ENCODE data around the gene XIST. TPM values are rescaled to one million over a fixed set of nuclear protein-coding genes. Genes with fewer than 3 reads are reported as not detected.

The XIST gene
- total and polyA plus RNA-seq, 2 experiments from 2014 or later = not detected

DNA sequence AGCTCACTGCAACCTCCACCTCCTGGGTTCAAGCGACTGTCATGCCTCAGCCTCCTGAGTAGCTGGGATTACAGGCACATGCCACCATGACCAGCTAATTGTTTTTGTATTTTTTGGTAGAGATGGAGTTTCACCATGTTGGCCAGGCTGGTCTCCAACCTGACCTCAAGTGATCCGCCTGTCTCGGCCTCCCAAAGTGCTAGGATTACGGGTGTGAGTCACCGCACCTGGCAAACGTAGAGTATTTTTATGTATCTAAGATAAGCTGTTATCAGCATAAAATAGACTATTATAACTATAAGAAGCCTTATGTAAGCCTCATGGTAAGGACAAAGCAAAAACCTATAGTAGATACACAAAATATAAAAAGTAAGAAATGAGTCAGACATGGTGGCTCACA is 14.6 kb upstream of the XIST start:
- no peaks in the 10 kb centered on the region for H3K9me3 ChIP-seq (ENCODE audit: low read depth)
- DNase-seq (ENCODE audit: low read depth in 1 of 2, low spot score in 1 of 2) = no peak

DNA sequence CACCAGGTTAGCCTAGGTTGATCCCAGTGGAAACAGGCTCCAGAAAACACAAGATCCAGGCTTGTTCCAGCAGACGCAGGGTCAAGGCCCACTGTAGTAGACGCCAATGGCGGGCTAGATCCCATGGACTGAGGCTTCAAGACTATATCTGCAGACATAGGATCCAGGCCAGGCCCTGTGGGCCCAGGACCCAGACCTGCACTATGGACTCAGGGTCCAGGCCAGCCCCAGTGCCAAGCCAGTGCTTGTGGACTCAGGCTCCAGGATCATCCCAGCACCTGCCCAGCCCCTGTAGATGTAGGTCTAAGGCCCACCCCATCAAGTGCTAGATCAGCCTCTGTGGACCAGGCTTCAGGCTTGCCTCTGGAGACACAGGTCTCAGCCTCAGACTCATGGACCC is 11.3 kb upstream of the XIST start:
- H3K36me3 ChIP-seq = no peaks in the 10 kb centered on the region
- no peak overlapping the region for H3K4me3 ChIP-seq
- TF ChIP-seq, protein P1, sequence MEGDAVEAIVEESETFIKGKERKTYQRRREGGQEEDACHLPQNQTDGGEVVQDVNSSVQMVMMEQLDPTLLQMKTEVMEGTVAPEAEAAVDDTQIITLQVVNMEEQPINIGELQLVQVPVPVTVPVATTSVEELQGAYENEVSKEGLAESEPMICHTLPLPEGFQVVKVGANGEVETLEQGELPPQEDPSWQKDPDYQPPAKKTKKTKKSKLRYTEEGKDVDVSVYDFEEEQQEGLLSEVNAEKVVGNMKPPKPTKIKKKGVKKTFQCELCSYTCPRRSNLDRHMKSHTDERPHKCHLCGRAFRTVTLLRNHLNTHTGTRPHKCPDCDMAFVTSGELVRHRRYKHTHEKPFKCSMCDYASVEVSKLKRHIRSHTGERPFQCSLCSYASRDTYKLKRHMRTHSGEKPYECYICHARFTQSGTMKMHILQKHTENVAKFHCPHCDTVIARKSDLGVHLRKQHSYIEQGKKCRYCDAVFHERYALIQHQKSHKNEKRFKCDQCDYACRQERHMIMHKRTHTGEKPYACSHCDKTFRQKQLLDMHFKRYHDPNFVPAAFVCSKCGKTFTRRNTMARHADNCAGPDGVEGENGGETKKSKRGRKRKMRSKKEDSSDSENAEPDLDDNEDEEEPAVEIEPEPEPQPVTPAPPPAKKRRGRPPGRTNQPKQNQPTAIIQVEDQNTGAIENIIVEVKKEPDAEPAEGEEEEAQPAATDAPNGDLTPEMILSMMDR (IDR thresholded peaks at IDR 0.05; ENCODE audit: low read depth, low read length) = no peak
- no peaks in the 10 kb centered on the region for H3K9me3 ChIP-seq (ENCODE audit: low read depth)
- no peaks in the 10 kb centered on the region for H3K4me1 ChIP-seq (ENCODE audit: low read depth)
- DNase-seq (ENCODE audit: low read depth in 1 of 2, low spot score in 1 of 2) = no peak
- H3K27ac ChIP-seq = no peak overlapping the region
- no peaks in the 10 kb centered on the region for H3K27me3 ChIP-seq

More for the DNA sequence above, 14.6 kb upstream of the XIST start:
- H3K4me3 ChIP-seq = no peak overlapping the region
- H3K27me3 ChIP-seq = no peaks in the 10 kb centered on the region
- H3K4me1 ChIP-seq (ENCODE audit: low read depth) = no peaks in the 10 kb centered on the region
- no peak overlapping the region for H3K27ac ChIP-seq
- H3K36me3 ChIP-seq = no peaks in the 10 kb centered on the region
- TF ChIP-seq, protein P1 (IDR thresholded peaks at IDR 0.05; ENCODE audit: low read depth, low read length) = no peak

DNA sequence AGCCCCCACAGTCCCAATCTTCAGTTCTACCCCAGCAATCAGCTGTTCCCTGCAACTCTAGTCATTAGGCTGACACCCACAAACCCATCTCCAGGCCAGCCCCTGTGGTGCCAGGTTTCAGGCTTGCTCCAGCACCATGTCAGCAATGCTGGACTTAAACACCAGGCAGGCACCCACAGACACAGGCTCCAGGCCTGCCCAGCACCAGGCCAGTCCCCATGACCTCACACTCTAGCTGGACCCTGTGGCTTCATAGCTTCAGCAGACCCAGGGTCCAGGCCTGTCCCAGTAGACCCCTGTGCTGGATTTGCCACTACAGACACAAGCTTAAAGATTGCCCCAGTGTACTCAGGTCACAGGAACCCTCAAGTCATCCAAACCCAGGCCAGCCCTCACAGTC is 10.8 kb upstream of the XIST start:
- Histone ChIP-seq H3K36me3 (no peaks in the 10 kb centered on the region), H3K9me3 (ENCODE audit: low read depth) (no peaks in the 10 kb centered on the region), H3K27me3 (no peaks in the 10 kb centered on the region), H3K4me3 (no peak overlapping the region), H3K4me1 (ENCODE audit: low read depth) (no peaks in the 10 kb centered on the region), H3K27ac (no peak overlapping the region)
- TF ChIP-seq, protein P1 (IDR thresholded peaks at IDR 0.05; ENCODE audit: low read depth, low read length) = no peak
- no peak for DNase-seq (ENCODE audit: low read depth in 1 of 2, low spot score in 1 of 2)

DNA sequence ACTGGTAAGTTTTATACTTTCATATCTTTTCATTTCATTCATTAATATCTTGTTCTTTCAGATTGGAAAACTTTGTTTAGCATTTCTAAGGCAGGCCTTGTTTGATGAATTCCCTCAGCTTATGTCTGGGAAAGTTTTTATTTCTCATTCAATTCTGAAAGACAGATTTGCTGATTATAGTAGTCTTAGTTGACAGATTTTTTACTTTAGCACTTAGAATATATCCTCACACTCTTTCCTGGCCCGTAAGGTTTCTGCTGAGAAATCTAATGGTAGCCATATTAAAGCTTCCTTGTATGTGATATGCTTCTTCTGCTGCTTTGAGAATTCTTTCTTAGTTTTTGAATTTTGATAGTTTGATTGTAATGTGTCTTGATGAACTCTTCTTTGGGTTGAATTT is 7.1 kb upstream of the XIST start:
- H3K4me3 ChIP-seq = no peak overlapping the region
- no peak for DNase-seq (ENCODE audit: low read depth in 1 of 2, low spot score in 1 of 2)
- H3K36me3 ChIP-seq = no peaks in the 10 kb centered on the region
- no peak overlapping the region for H3K27ac ChIP-seq
- no peaks in the 10 kb centered on the region for H3K4me1 ChIP-seq (ENCODE audit: low read depth)
- H3K27me3 ChIP-seq = no peaks in the 10 kb centered on the region
- TF ChIP-seq, protein P1 (IDR thresholded peaks at IDR 0.05; ENCODE audit: low read depth, low read length) = no peak
- H3K9me3 ChIP-seq (ENCODE audit: low read depth) = no peaks in the 10 kb centered on the region

DNA sequence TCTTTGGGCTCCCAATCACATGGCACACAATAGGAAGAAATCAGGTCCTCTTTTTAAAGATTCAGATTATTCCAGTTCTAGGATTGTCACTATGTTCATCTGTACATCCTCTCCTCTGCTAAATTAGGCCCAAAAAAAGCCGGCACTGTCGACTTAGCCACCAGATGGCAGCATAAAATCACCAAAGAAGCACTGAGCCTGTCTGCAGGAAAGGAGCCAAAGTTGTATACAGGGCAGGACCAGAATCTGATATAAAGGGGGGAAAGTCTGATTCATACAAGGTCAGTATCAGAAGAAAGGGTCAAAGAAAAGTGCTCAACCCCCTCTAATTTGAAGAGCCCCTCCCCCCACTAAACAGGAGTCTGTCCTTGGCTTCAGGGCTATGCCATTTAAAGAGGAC is 3.0 kb upstream of the XIST start:
- DNase-seq (ENCODE audit: low read depth in 1 of 2, low spot score in 1 of 2) = peak; percentile 75 to 77
- H3K4me3 ChIP-seq = no peak overlapping the region
- no peaks in the 10 kb centered on the region for H3K36me3 ChIP-seq
- no peaks in the 10 kb centered on the region for H3K4me1 ChIP-seq (ENCODE audit: low read depth)
- TF ChIP-seq, protein P1 (IDR thresholded peaks at IDR 0.05; ENCODE audit: low read depth, low read length) = peak; percentile 64
- no peaks in the 10 kb centered on the region for H3K9me3 ChIP-seq (ENCODE audit: low read depth)
- no peak overlapping the region for H3K27ac ChIP-seq
- H3K27me3 ChIP-seq = no peaks in the 10 kb centered on the region

DNA sequence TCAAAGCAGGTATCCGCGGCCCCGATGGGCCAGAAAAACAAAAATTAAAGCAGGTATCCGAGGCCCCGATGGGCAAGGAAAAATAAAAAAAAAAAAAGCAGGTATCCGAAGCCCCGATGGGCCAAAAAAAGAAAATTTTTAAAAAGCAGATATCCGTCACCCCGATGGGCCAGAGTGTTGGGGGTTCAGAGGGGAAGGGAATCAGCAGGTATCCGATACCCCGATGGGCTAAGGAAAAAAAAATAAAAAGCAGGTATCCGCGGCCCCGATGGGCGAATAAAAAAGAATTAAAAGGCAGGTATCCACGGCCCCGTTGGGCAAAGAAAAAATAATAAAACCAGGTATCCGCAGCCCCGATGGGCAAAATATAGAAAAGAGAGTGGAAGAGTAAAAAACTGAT is 492 bp downstream of the XIST start:
- Histone ChIP-seq H3K4me1 (ENCODE audit: low read depth) (no peaks in the 10 kb centered on the region), H3K4me3 (no peak overlapping the region), H3K9me3 (ENCODE audit: low read depth) (no peaks in the 10 kb centered on the region), H3K36me3 (no peaks in the 10 kb centered on the region), H3K27me3 (no peaks in the 10 kb centered on the region), H3K27ac (no peak overlapping the region)
- TF ChIP-seq, protein P1 (IDR thresholded peaks at IDR 0.05; ENCODE audit: low read depth, low read length) = no peak
- DNase-seq (ENCODE audit: low read depth in 1 of 2, low spot score in 1 of 2) = no peak
